Frontal cortex (tissue), 4 donors: ENCODE data around the gene PYCR2. TPM values are rescaled to one million over a fixed set of nuclear protein-coding genes. Genes with fewer than 3 reads are reported as not detected.

Experiments
- DNase-seq, 2 donors: peaks; one replicate each; pipeline ENCODE4 v3.0.0; 2012; ENCODE audit warnings: low spot score in 2 of 2
- FAIRE-seq: peaks from 2 replicates; lab custom pipeline; 2012; peaks lifted over from hg19 to GRCh38; lab: Jason Lieb, UNC
- small RNA-seq: library from RNA; depleted of rRNA; stranded (forward); fragments of <200 nt; gene quantifications from one replicate; pipeline ENCODE3, GENCODE V24; 2014
- total RNA-seq: library from RNA; depleted of rRNA; stranded (reverse); fragments of >200 nt; gene quantifications from one replicate; pipeline ENCODE4 v1.2.3, GENCODE V29; 2014
- donor health status: control.
- donor health status: control.
- donor health status: control.

PYCR2 gene
- total RNA-seq, 1 donor from 2014 or later = 14.3 TPM

DNA sequence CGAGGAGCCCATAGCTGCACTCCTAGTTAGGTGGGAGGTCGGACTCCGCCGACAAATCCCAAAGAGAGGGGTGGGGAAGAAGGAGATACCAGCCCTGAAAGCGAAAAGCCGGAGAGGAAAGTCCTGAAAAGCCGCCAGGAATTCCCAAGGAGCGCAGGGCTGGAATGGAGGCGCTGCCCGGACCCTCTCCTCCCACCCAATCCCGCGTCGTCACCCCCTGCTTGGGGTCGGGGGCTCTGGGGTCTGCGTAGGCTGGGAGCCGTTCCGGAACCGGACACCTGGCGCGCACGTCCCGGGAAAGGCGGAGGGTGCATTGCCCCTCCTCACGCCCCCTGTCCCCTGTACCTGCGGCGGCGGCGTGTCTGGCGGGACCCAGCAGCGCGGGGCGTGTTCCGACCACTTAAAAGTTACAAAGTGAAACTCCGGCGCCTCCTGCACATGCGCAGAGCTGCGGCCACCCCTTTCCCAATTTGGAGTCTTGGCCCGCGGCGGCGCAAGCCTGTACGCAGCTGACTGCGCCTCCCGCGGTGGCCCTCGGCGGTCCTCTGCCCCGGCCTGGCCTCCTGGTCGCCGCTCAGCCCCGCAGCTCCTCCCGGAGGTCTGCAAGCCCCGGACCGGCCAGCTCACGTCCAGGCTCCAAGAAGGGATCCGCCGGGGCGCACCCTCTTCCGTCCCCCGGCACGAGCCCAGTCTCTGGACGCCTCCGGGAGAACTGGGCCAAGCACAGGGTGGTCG is 41.9 kb downstream of the PYCR2 start, which contains the start of gene TMEM63A:
TMEM63A (minus strand) TSS at position 422 of the 735 bp plus-strand sequence. CDS start 4,800 bp downstream, outside the sequence.
- FAIRE-seq = no peak
- DNase-seq = peak; percentile 96

DNA sequence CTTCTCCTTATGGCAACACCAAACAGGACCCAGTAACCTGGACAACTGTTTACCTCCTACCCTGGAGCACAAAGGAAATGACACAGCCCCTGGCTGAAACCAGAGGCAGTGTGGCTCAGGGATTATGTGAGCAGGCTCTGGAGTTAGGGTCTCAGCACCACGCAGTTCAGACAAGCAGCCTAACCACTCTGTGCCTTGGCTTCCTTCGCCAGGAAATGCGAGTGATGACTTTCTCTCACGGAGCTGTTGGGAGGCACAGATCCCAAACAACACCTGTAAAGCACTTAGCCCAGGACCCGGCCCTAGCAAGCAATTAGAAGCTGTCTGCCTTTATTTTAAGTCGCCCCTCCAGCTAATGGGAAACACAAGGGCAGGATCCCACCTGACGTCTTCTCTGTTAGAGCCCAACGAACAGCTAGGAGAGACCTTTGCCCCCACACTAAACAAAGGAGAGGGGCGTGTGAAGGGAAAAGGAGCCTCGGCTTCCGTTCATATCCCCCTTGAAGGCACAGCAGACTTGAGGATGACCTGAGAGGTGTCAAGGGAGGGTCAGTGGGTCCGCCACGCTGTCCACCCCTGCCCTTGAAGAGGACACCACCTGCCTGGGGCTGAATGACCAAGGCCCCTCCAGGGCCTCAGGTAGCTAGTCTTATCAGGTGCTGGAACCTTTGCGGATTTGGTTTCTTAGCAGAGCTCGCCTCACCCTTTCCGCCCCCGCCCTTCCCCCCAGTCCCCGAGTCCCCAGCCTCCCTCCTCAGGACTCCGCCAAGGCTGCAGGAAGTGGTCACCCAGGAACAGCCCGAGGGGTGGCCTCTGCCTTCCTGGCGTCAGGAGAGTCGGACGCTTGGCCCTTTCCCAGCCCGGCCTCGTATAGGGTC is 42.7 kb downstream of the PYCR2 start:
- FAIRE-seq (no peak), DNase-seq (no peak)

DNA sequence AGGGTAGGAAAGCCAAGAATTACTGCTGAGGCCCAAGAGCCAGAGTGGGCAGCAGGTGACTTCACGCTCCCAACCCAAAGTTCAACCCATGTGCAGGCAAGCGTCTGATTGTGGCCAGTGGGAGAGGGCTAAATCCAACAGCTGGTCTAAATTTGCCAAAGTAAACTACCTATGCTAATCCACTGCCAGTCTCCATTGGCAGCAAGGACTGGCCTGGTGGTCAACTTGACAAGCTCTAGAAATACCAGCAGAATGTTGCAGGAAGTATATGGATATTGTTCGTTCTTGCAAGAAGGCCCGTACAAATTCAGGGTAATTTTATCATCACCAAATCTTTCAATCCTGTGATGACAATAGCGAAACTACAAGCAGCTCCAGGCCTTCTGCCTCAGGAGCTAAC is 43.4 kb downstream of the PYCR2 start:
- no peak for FAIRE-seq

DNA sequence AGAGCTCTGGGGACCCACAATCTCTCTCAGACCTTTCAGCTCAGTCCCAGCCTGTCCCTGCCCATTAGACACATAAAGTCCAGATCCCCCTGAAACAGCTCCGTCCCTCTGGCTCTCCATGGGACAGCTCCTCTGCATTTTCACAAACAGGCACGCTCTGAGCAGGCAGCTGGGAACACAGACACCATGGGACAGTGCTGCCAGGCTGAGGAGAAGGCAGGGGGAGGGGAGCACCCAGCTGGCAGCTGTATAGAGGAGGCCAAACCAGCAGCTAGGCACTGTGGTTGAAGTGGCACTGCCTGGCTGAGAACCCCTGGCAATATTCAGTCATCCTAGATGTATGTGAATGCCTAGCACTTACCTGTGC is 43.8 kb downstream of the PYCR2 start:
- peak; percentile 56 to 70 for DNase-seq
- no peak for FAIRE-seq

More for the DNA sequence above, 43.4 kb downstream of the PYCR2 start:
- DNase-seq = no peak

DNA sequence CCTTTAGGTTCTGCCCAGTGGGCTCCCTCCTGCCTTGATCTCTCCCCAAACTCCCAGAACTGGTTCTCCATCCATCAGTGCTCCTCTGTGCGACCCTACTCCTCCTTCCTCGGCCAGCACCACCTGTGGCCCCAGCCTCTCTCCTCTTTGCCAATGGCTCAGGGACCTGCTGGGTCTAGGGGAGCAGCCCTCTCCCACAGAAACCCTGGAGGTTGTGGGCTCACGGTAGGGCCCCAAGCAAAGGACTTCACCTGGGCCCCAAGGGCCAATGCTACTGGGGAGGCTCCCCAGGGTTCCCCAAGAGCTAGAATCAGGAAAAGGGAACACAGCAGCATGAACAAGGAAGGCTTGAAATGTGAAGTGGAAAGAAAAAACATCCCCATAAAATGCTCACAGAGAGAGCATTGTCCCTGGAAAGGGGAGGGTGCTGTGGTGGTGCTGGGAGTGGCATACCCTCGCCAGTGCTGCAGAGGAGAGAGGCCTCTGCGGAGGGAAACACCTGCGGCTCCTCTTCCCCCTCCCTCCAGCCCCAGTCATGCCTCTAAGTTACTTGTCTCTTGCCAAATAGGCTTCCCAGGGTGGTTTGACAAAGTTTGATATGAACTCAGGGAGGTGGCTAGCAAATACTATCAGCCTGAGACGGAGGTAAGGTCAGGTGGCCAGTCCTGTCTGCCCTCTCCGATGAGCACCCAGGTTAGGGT is 44.4 kb downstream of the PYCR2 start:
- FAIRE-seq (no peak), DNase-seq (no peak)

DNA sequence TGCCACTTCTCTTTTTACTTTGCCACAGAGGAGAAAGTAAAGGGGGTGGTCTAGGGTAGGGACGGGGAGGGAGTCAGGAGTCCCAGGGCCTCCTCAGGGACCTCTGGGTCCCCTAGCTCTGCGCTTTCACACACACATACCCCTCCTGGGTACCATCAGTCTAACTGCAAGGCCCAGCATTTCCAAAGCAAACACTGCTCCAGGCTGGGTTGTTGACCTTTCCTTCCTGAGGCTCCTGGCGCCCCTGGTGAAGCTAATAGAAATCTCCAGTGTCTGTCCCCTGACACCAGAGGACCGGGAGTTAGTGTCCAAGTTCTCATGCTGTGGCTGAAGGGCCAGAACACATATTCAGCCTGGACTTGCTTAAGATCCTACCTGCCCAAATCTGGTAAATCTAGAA is 45.8 kb downstream of the PYCR2 start:
- FAIRE-seq = no peak
- no peak for DNase-seq

DNA sequence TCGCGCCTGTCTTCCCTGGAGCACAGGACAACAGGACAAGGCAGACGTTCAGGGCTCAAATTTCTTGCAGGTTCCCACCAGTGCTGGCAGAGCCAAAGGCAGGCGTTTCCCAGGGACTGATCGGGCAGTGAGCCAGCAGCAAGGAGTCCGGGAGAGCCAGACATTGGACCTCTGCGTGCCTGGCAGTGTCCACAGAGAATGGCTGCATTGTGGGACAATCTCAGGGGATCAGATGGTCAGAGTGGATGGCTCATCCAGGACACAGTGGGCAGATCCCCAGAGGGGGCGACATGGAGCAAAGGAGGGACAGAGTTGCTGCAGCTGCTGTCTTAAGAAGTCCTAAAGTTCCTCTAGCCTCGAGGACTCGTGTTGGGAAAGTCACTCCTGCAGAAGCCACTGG is 46.5 kb downstream of the PYCR2 start:
- DNase-seq (peak in 1 of 2 donors; percentile 64), FAIRE-seq (no peak)

DNA sequence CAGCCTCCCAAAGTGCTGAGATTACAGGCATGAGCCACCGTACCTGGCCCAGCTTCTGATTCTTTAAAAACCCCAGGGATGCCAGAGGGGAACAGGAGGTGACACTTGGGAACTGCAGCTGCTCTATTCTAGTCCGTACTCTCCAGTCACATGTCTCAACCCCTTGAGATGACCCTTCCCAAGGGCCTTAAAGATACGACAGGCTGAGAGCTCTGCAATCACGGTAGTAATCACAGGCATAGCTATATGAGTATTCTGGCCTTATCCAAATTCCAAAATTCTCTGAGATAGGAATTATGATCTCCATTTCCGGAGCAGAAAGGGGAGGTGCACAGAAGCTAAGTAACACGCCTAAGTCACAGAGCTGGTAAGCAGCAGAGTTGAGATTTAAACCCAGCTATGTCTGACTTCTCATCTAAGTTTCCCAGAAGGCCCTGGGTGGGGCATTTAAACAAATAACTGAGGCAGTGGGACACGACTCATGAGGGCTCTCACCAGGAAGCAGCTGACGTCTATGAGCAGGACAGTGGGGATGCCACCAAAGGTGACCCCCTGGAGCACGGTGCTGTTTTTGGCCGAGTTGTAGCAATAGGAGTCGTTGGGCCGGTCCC is 47.0 kb downstream of the PYCR2 start:
- DNase-seq (no peak), FAIRE-seq (no peak)

DNA sequence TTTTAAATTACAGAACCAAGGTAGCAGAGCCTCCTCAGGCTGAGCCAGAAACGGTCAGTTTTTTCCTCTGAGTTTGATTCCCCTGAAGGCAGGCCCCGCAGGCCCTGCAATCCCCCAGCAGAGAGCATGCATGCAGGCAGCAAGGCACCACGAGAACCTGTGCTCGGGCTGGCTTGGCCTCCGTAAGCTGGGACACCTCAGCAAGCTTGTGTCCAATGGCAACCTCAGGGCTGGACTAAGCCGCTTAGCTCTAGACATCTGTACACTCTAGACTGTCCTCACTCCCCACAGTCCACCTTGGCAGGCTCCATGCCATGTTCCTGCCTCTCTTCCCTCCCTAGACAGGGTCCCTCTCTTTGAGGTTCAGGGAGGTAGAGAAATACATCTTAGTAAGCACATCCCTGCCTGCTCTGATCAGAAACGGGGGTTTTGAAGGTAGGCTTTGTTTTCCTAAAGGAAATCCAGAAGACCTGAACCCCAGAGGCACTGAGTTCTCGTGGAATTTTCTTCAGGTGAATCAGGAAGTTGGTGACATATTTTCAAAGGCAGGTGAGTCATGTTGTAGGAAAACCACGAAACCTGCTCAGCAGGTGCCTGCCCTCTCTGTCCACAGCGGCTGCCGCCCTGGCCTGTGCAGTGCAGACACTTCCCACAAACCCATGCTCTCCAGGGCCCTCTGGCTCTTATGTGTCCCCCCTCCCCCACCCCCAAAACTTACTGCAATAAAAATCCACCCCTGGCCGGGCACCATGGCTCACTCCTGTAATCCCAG is 48.8 kb downstream of the PYCR2 start:
- no peak for DNase-seq
- no peak for FAIRE-seq

DNA sequence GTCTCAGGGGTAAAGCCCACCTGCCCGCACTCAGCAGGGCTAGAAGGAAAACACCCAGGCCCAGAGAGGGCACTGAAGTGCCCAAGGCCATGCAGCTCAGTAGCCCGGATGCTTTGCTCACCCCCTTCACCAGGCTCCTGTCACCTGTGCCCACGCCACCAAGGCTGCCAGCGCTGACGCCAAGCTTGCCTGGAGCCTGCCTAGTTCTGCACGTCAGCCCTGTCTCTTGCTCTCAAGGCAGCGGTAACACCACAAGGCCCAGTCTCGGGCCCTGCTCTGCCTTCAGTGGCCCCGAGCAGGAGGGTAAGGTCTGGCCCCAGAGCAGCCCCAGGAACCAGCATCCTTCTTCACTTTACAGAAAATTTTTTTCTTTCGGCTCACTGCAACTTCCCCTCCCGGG is 49.6 kb downstream of the PYCR2 start:
- FAIRE-seq (no peak), DNase-seq (no peak)

DNA sequence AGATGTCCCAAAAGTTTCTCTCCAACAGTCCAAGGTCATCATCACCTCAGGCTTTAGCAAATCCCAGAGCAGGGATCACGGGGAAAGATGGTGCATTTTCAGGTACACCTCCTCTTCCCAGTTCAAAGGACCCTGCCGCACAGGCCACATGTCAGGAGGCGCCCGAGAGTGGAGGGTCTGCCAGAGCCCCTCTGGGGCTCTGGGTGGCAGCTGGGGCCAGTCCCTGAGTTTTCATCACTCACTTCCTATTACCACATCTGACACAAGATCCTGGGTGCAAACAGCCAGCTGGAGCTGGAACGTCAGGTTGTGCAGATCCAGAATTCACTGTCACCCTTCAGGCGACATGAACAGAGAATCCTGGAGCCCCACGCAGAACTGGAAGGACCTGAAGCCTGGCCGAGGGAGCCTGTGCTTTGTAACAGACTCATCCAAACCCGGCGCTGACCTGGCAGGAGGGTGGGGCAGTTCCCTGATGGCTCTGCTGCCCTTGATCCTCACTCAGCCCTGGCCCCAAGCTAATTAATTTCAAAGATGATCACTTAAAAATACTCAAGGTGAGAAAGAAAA is 50.7 kb downstream of the PYCR2 start:
- FAIRE-seq (no peak), DNase-seq (no peak)

DNA sequence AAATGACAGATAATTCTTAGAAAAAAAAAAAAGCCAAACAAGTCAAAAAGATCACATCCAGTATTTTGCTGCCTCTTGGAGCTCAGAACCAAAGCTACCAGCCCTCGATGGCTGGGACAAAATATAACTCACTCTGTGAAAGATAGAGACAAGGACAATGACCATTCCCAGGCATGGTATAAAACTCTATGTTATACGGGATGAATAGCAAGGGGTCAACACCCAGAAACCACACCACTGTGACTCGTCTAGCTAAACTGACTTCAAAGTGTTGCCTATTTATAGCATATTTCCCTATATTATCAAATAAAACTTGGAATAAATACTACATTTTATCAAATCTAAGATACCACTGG is 52.0 kb downstream of the PYCR2 start:
- no peak for FAIRE-seq
- no peak for DNase-seq

DNA sequence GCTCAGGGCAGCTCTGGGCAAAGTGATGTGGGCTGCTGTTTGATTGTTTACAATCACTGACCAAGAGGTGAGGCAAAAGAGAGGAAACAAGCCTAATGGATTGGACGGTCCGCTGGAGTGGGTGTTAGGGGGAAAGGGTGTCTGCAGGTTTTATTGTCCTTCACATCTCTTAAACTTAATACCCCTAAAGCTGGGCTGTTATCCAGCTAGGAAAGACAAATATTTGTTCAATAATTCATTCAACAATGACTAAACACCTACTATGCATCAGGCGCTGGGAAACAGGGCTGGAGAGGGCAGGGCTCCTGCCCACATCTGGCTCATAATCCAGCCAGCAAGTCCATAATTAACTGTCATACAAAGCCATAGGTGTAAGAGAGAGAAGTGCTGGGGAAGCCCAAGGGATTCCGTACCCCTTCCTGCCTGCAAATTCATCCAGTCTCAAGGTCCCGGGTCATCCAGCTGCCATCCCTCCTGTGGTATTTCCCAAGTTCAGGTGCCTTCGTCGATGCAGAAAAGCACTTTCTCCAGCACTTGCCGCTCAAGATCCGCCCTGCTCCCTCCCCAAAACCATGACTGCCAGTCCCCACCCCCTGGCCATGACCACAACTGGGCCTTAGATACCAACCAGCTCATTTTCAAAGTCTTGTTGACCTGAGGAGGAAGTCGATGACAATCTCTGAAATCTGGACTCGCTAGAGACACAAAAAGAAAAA is 52.5 kb downstream of the PYCR2 start:
- DNase-seq = no peak
- no peak for FAIRE-seq

DNA sequence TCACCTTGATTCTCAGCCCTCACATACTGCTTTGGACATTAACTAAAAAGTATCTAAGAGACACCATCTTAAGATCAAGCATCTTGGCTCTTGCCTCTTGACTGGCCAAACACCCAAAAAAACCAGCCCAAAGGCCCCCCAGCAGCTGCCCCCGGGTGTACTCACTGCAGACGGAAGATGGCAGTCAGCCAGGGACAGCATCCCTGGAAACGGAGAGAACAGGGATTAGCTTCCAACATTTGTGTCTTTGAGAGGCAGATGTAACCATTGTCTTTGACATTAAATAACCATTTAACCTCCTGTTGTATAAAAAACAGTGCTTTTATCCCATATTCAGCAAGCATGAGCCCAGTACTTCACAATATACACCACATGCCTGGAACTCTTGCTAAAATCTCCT is 53.1 kb downstream of the PYCR2 start:
- FAIRE-seq = no peak
- no peak for DNase-seq

Small RNAs within 50 kb of the gene (small RNA-seq; reads per million reads assigned to genes)
- gene AL117348.1 (not detected), gene NDUFA3P3 (not detected)

Other genes with a start within 250 kb of the PYCR2 start
- gene SRP9, start 146.4 kb downstream of the PYCR2 start, total RNA-seq = 368 TPM
- 4.5 TPM for gene EPHX1, start 114.1 kb downstream of the PYCR2 start, total RNA-seq
- 0.82 TPM for gene TMEM63A, start 41.9 kb downstream of the PYCR2 start, total RNA-seq
- 0.41 TPM for gene LEFTY1, start 35.1 kb downstream of the PYCR2 start, total RNA-seq
- gene LEFTY2, start 17.0 kb upstream of the PYCR2 start, total RNA-seq = under 0.01 TPM
- 40.4 TPM for gene SDE2, start 75.1 kb upstream of the PYCR2 start, total RNA-seq
- gene H3-3A, start 138.5 kb upstream of the PYCR2 start, total RNA-seq = 377 TPM